CD14-positive monocyte (primary cell): ENCODE results near the gene CEP68. TPM values are rescaled to one million over a fixed set of nuclear protein-coding genes. Genes with fewer than 3 reads are reported as not detected.

Source experiments
- DNase-seq, 3 donors: peaks; one replicate each; pipeline ENCODE4 v3.0.0-alpha.2; 2011 to 2022
- H2AFZ ChIP-seq: 2 replicates; pipeline ENCODE4 v1.6.0; 2012; ENCODE audit warnings: mild to moderate bottlenecking, low read depth, low read length, inconsistent platforms; ENCODE audit not compliant: insufficient read depth, poor library complexity, severe bottlenecking
- H3K27ac ChIP-seq, 2 donors: 1 replicate in 1 of 2; 2 replicates in 1 of 2; pipeline ENCODE4 v1.5.1; 2012 to 2013; ENCODE audit warnings: low read length in 2 of 2, control low read depth in 1 of 2, inconsistent platforms in 1 of 2, low read depth in 1 of 2, mild to moderate bottlenecking in 1 of 2
- H3K27me3 ChIP-seq, 2 donors: one replicate each; pipeline versions ENCODE4 v1.6.0 to v1.6.1; 2011 to 2013; ENCODE audit warnings: low read length in 2 of 2; ENCODE audit not compliant: control insufficient read depth in 2 of 2, insufficient read depth in 2 of 2
- H3K36me3 ChIP-seq, 2 donors: replicated peaks in 1 of 2; 1 replicate in 1 of 2; 2 replicates in 1 of 2; pipeline versions ENCODE4 v1.5.1 to v1.6.1; 2012 to 2013; ENCODE audit warnings: low read length in 2 of 2, control low read depth in 1 of 2, inconsistent platforms in 1 of 2, mild to moderate bottlenecking in 1 of 2; ENCODE audit not compliant: insufficient read depth in 2 of 2, control insufficient read depth in 1 of 2
- H3K4me1 ChIP-seq, 2 donors: 1 replicate in 1 of 2; 2 replicates in 1 of 2; pipeline versions ENCODE4 v1.5.1 to v1.6.1; 2012 to 2013; ENCODE audit warnings: low read length in 2 of 2, control low read depth in 1 of 2, inconsistent platforms in 1 of 2, mild to moderate bottlenecking in 1 of 2, moderate library complexity in 1 of 2; ENCODE audit not compliant: insufficient read depth in 2 of 2, control insufficient read depth in 1 of 2
- H3K4me2 ChIP-seq: replicated peaks from 2 replicates; pipeline ENCODE3; 2012; ENCODE audit warnings: low read length, moderate library complexity, mild to moderate bottlenecking; ENCODE audit not compliant: poor library complexity, severe bottlenecking; ENCODE audit errors: extremely low read depth
- H3K4me3 ChIP-seq, 3 experiments: fragments of 200-600 bp in 1 of 3; sonication (generic) in 1 of 3; replicated peaks in 1 of 3; 1 replicate in 2 of 3; 2 replicates in 1 of 3; pipeline ENCODE4 v1.5.1; 2011 to 2013; ENCODE audit warnings: low read length in 3 of 3, mild to moderate bottlenecking in 3 of 3, control low read depth in 2 of 3, low read depth in 2 of 3, inconsistent platforms in 1 of 3, moderate library complexity in 1 of 3
- H3K79me2 ChIP-seq: 2 replicates; pipeline ENCODE4 v1.6.0; 2012; ENCODE audit warnings: mild to moderate bottlenecking, control low read depth, inconsistent platforms, low read length, moderate library complexity; ENCODE audit not compliant: insufficient read depth
- H3K9ac ChIP-seq: 2 replicates; pipeline ENCODE4 v1.6.0; 2017; ENCODE audit warnings: low read length, mild to moderate bottlenecking; ENCODE audit not compliant: insufficient read depth, poor library complexity, severe bottlenecking
- H3K9me3 ChIP-seq, 2 donors: replicated peaks in 1 of 2; 1 replicate in 1 of 2; 2 replicates in 1 of 2; pipeline versions ENCODE4 v1.5.1 to v1.6.1; 2012 to 2013; ENCODE audit warnings: low read length in 2 of 2, control low read depth in 1 of 2; ENCODE audit not compliant: control insufficient read depth in 1 of 2, insufficient read depth in 1 of 2
- H4K20me1 ChIP-seq: 2 replicates; pipeline ENCODE4 v1.6.0; 2012; ENCODE audit warnings: mild to moderate bottlenecking, low read length, control low read depth, moderate library complexity; ENCODE audit not compliant: insufficient read depth
- H3K27ac Mint-ChIP-seq, 7 donors: one replicate each; pipeline ENCODE4 v1.8.0; 2020; ENCODE audit warnings: mild to moderate bottlenecking in 7 of 7, mixed read lengths in 7 of 7, moderate library complexity in 6 of 7, inconsistent platforms in 2 of 7
- H3K27me3 Mint-ChIP-seq, 3 donors: one replicate each; pipeline ENCODE4 v1.8.0; 2021 to 2022; ENCODE audit warnings: low read depth in 3 of 3, mild to moderate bottlenecking in 3 of 3, mixed read lengths in 3 of 3, moderate library complexity in 3 of 3, inconsistent platforms in 1 of 3
- H3K36me3 Mint-ChIP-seq, 2 donors: one replicate each; pipeline ENCODE4 v1.8.0; 2020; ENCODE audit warnings: mixed read lengths in 2 of 2, inconsistent platforms in 1 of 2, mild to moderate bottlenecking in 1 of 2
- H3K4me1 Mint-ChIP-seq: one replicate; pipeline ENCODE4 v1.8.0; 2020; ENCODE audit warnings: mild to moderate bottlenecking, mixed read lengths
- H3K4me3 Mint-ChIP-seq, 2 donors: one replicate each; pipeline ENCODE4 v1.8.0; 2020; ENCODE audit warnings: mild to moderate bottlenecking in 2 of 2, mixed read lengths in 2 of 2, moderate library complexity in 1 of 2
- H3K9me3 Mint-ChIP-seq, 7 donors: one replicate each; pipeline ENCODE4 v1.8.0; 2020 to 2022; ENCODE audit warnings: mixed read lengths in 7 of 7, mild to moderate bottlenecking in 6 of 7, moderate library complexity in 6 of 7, inconsistent platforms in 2 of 7
- WGBS: methylation state at CpG from one replicate; pipeline ENCODE4 v1.1.5; 2013; ENCODE audit warnings: missing lambda C conversion rate; ENCODE audit not compliant: insufficient coverage; 5-methylcytosine and 5-hydroxymethylcytosine counted together
- intact Hi-C, 2 donors: fragments of 100-400 bp; cut with micrococcal nuclease; formaldehyde crosslinking; loops; one replicate each; pipeline versions ENCODE4 v1.15.0 to v1.15.1; 2023
- polyA minus RNA-seq: library from RNA; depleted of rRNA, polyadenylated mRNA; stranded (reverse); fragments of >200 nt; gene quantifications from 2 replicates; pipeline ENCODE4 v1.2.3, GENCODE V29; 2012
- polyA plus RNA-seq, 3 donors: library from polyadenylated mRNA; depleted of rRNA in 1 of 3; unstranded in 2 of 3; stranded (reverse) in 1 of 3; fragments of 300-500 nt in 2 of 3; fragments of >200 nt in 1 of 3; fragmentation: Illumina TruSeq in 2 of 3; gene quantifications; 1 replicate in 2 of 3; 2 replicates in 1 of 3; pipeline ENCODE4 v1.2.3, GENCODE V29; 2012 to 2021
- total RNA-seq, 12 experiments: library from RNA in 1 of 12; stranded (reverse) in 1 of 12; fragments of 120-200 nt in 1 of 12; gene quantifications; one replicate each; pipeline ENCODE4 v1.2.4 and lab custom pipeline; 2013 to 2026; ENCODE audit warnings: mixed read lengths in 6 of 12, inconsistent platforms in 1 of 12
- TF ChIP-seq, protein P1 (sequence below): fragments of 200-600 bp; IDR thresholded peaks from one replicate; pipeline ENCODE4 v1.8.0; 2022; ENCODE audit warnings: antibody characterized with exemption, mild to moderate bottlenecking

CEP68 gene, protein sequence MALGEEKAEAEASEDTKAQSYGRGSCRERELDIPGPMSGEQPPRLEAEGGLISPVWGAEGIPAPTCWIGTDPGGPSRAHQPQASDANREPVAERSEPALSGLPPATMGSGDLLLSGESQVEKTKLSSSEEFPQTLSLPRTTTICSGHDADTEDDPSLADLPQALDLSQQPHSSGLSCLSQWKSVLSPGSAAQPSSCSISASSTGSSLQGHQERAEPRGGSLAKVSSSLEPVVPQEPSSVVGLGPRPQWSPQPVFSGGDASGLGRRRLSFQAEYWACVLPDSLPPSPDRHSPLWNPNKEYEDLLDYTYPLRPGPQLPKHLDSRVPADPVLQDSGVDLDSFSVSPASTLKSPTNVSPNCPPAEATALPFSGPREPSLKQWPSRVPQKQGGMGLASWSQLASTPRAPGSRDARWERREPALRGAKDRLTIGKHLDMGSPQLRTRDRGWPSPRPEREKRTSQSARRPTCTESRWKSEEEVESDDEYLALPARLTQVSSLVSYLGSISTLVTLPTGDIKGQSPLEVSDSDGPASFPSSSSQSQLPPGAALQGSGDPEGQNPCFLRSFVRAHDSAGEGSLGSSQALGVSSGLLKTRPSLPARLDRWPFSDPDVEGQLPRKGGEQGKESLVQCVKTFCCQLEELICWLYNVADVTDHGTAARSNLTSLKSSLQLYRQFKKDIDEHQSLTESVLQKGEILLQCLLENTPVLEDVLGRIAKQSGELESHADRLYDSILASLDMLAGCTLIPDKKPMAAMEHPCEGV
- total RNA-seq (2013): 3.0 TPM
- polyA plus RNA-seq: 1 to 10 TPM; 2.5 to 6.5 (median 2.8) TPM
- 6.1 and 6.2 TPM in 2 replicates for polyA minus RNA-seq
- total RNA-seq (lab: John Stamatoyannopoulos, UW): 1.6 to 11.7 (median 5.7) reads per million in 11 experiments

DNA sequence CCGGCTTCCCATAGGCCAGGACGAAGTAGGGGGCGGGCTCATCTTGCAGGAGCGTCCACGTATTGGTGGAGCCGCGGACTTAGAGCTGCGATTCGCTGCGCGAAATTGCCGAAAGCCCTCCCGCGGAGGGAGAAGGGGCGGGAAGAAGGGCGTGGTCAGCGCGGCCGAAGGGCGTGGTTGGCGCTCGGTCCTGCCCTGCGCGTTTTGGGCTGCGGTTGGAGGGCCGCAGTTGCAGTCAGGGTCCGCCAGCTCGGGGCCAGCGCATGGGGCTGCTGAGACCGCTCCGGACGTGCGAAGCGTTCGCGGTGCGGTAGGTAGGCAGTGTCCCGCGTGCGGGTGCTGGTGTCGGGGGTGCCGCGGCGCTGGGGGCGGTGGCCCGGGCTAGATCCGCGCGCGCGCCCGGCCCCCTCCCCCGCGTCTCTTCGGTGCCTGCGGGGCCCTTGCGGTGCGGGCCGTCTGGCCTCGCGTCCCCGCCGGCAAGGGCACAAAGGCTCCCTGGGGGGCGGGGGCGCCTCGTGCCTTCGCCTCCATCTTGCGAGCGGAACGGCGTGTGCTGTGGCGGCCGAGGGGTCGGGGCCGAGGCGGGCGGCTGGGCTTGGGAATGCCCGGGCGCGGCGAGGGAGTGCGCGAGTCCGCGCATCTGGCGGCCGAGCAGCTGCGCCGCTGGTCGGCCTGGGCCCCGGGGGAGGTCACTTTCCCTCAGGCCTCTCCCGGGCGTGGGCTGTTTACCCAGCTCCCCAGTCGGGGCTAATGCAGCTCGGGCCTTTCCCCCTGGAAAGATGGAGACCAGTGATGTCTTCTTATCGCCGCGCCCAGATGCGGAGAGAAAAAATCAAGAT is at the start of gene CEP68:
TSS of gene CEP68 (plus strand) at position 202 of the 839 bp plus-strand sequence. CDS start 13,029 bp downstream, outside the sequence.
- H3K4me1 Mint-ChIP-seq: peaks cover 60% of the 10 kb centered on the region
- H3K27me3 Mint-ChIP-seq: peaks cover 0 to 1% (median 1%) of the 10 kb centered on the region in 3 donors
- intact Hi-C loops: no loop called here
- peak within 1 kb of the TSS; percentile 82 to 95 (median 92) for H3K27ac Mint-ChIP-seq
- Histone ChIP-seq H3K4me1 (peaks cover 44 to 53% of the 10 kb centered on the region in 2 donors), H4K20me1 (no peaks in the 10 kb centered on the region), H3K36me3 (no peaks in the 10 kb centered on the region), H3K27me3 (no peaks in the 10 kb centered on the region), H3K4me3 (peak within 1 kb of the TSS; percentile 67 to 93 (median 77)), H3K79me2 (peaks cover 54% of the 10 kb centered on the region), H2AFZ (peak within 1 kb of the TSS; percentile 95), H3K27ac (peak within 1 kb of the TSS; percentile 44 to 81), H3K4me2 (peak within 1 kb of the TSS; percentile 87), H3K9me3 (no peaks in the 10 kb centered on the region), H3K9ac (peak within 1 kb of the TSS; percentile 73)
- H3K36me3 Mint-ChIP-seq: peaks cover 0 to 4% of the 10 kb centered on the region in 2 donors
- TF ChIP-seq, protein P1, sequence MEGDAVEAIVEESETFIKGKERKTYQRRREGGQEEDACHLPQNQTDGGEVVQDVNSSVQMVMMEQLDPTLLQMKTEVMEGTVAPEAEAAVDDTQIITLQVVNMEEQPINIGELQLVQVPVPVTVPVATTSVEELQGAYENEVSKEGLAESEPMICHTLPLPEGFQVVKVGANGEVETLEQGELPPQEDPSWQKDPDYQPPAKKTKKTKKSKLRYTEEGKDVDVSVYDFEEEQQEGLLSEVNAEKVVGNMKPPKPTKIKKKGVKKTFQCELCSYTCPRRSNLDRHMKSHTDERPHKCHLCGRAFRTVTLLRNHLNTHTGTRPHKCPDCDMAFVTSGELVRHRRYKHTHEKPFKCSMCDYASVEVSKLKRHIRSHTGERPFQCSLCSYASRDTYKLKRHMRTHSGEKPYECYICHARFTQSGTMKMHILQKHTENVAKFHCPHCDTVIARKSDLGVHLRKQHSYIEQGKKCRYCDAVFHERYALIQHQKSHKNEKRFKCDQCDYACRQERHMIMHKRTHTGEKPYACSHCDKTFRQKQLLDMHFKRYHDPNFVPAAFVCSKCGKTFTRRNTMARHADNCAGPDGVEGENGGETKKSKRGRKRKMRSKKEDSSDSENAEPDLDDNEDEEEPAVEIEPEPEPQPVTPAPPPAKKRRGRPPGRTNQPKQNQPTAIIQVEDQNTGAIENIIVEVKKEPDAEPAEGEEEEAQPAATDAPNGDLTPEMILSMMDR: no peak
- WGBS: under 1% methylated on average over 97 of the region's 99 CpGs
- H3K9me3 Mint-ChIP-seq: peaks cover 0 to 2% (median 0%) of the 10 kb centered on the region in 7 donors
- DNase-seq: peak; percentile 94 to 97 (median 96)
- H3K4me3 Mint-ChIP-seq: peak within 1 kb of the TSS; percentile 97 to 99
